GM12878 (cell line): Measurements from ENCODE around the gene NDUFA11. TPM values are rescaled to one million over a fixed set of nuclear protein-coding genes. Genes with fewer than 3 reads are reported as not detected.

Experiments used
- ATAC-seq: fragments of 200-7000 bp; cut with Tn5 transposase; 3 replicates; pipeline ENCODE4 v1.9.1; 2020; ENCODE audit warnings: mild to moderate bottlenecking, moderate library complexity
- BruUV-seq: library from RNA; stranded (reverse); fragments of 400-500 nt; replicated peaks from 2 replicates; lab custom pipeline; 2021; lab: Mats Ljungman, UMichigan
- CTCF ChIA-PET: fragments of 300-600 bp; sonication (Branson Sonifier 250); formaldehyde crosslinking; extraction: SDS; loops from one replicate; lab custom pipeline; 2021; ENCODE audit warnings: inconsistent platforms; lab: Yijun Ruan, JAX
- POLR2A ChIA-PET: fragments of 350-600 bp; formaldehyde crosslinking; extraction: SDS; loops from one replicate; lab custom pipeline; 2021; ENCODE audit warnings: inconsistent platforms; lab: Charles Lee
- RAD21 ChIA-PET: fragments of 300-600 bp; sonication (Branson Sonifier 250); formaldehyde crosslinking; loops from one replicate; lab custom pipeline; 2023; ENCODE audit warnings: antibody characterized with exemption; ENCODE audit not compliant: unreplicated experiment; lab: Charles Lee
- SMC1A ChIA-PET: fragments of 300-600 bp; sonication (Branson Sonifier 250); formaldehyde crosslinking; loops from one replicate; lab custom pipeline; 2023; ENCODE audit not compliant: unreplicated experiment, uncharacterized antibody; lab: Charles Lee
- DNase-seq: peaks from one replicate; pipeline ENCODE4 v3.0.0-alpha.2; 2011; ENCODE audit warnings: low read depth, low spot score
- FAIRE-seq: peaks from 3 replicates; lab custom pipeline; 2011; peaks lifted over from hg19 to GRCh38; lab: Jason Lieb, UNC
- H2AFZ ChIP-seq: 2 replicates; pipeline ENCODE4 v1.6.0; 2011; ENCODE audit warnings: low read depth, low read length, control low read depth; ENCODE audit not compliant: control insufficient read depth
- H3K27ac ChIP-seq: 2 replicates; pipeline ENCODE4 v1.5.1; 2011; ENCODE audit warnings: control low read depth; ENCODE audit not compliant: control insufficient read depth, insufficient read depth
- H3K27me3 ChIP-seq, 2 experiments: replicated peaks in 1 of 2; 2 replicates each; pipeline versions ENCODE4 v1.6.0 to v1.6.1; 2011; ENCODE audit warnings: low read length in 1 of 2; ENCODE audit not compliant: control insufficient read depth in 2 of 2, insufficient read depth in 2 of 2
- H3K36me3 ChIP-seq, 2 experiments: 2 replicates each; pipeline ENCODE4 v1.5.1; 2011; ENCODE audit warnings: low read length in 1 of 2; ENCODE audit not compliant: control insufficient read depth in 2 of 2, insufficient read depth in 2 of 2
- H3K4me1 ChIP-seq: 2 replicates; pipeline ENCODE4 v1.6.1; 2011; ENCODE audit warnings: mild to moderate bottlenecking, low read length, moderate library complexity, mixed read lengths; ENCODE audit not compliant: control insufficient read depth, insufficient read depth
- H3K4me2 ChIP-seq: 2 replicates; pipeline ENCODE4 v1.6.0; 2011; ENCODE audit warnings: control low read depth; ENCODE audit not compliant: control insufficient read depth, insufficient read depth
- H3K4me3 ChIP-seq: fragments of 200-600 bp; sonication (generic); 2 replicates; pipeline ENCODE4 v1.5.1; 2016
- H3K79me2 ChIP-seq: 2 replicates; pipeline ENCODE4 v1.6.0; 2011; ENCODE audit warnings: low read length; ENCODE audit not compliant: control insufficient read depth, insufficient read depth
- H3K9ac ChIP-seq: 2 replicates; pipeline ENCODE4 v1.8.0; 2011; ENCODE audit warnings: low read length, control low read depth, mixed read lengths; ENCODE audit not compliant: control insufficient read depth, insufficient read depth
- H3K9me3 ChIP-seq: replicated peaks from 3 replicates; pipeline ENCODE4 v1.5.1; 2011; ENCODE audit warnings: mild to moderate bottlenecking, low read length; ENCODE audit not compliant: control insufficient read depth, insufficient read depth
- H4K20me1 ChIP-seq: 2 replicates; pipeline ENCODE4 v1.6.0; 2011; ENCODE audit not compliant: control insufficient read depth, insufficient read depth
- BCLAF1 ChIP-seq: fragments of 450-650 bp; IDR thresholded peaks from 2 replicates; pipeline ENCODE4 v1.6.1; 2017; ENCODE audit warnings: antibody characterized with exemption, mild to moderate bottlenecking, moderate library complexity
- EGR1 ChIP-seq, 2 experiments: IDR thresholded peaks; 1 replicate in 1 of 2; 2 replicates in 1 of 2; pipeline ENCODE4 v1.6.1; 2011 to 2012; ENCODE audit warnings: low read depth in 2 of 2, low read length in 2 of 2, borderline replicate concordance in 1 of 2, mild to moderate bottlenecking in 1 of 2, moderate library complexity in 1 of 2
- EZH2 ChIP-seq: IDR thresholded peaks from 2 replicates; pipeline ENCODE4 v1.6.1; 2012; ENCODE audit warnings: low read depth, mild to moderate bottlenecking, control low read depth, inconsistent platforms, low read length, borderline replicate concordance; ENCODE audit not compliant: control insufficient read depth
- GATAD2B ChIP-seq: fragments of 450-650 bp; conservative IDR thresholded peaks from 2 replicates; pipeline ENCODE4 v1.6.1; 2017; ENCODE audit warnings: low read depth, mild to moderate bottlenecking, moderate library complexity
- KAT2A ChIP-seq: conservative IDR thresholded peaks from 2 replicates; pipeline ENCODE4 v1.6.1; 2011; ENCODE audit warnings: low read depth, low read length; ENCODE audit not compliant: control insufficient read depth
- MEF2A ChIP-seq: IDR thresholded peaks from 2 replicates; pipeline ENCODE4 v1.6.1; 2011; ENCODE audit warnings: low read depth, mild to moderate bottlenecking, low read length, moderate library complexity; ENCODE audit not compliant: insufficient read depth
- MTA2 ChIP-seq: fragments of 450-650 bp; IDR thresholded peaks from 2 replicates; pipeline ENCODE4 v1.6.1; 2016; ENCODE audit warnings: low read depth, mild to moderate bottlenecking, moderate library complexity
- NFXL1 ChIP-seq: fragments of 450-650 bp; IDR thresholded peaks from 2 replicates; pipeline ENCODE4 v1.6.1; 2017; ENCODE audit warnings: antibody characterized with exemption, mild to moderate bottlenecking, borderline replicate concordance
- NR2C2 ChIP-seq: IDR thresholded peaks from 2 replicates; pipeline ENCODE4 v1.6.1; 2011; ENCODE audit warnings: borderline replicate concordance, low read depth; ENCODE audit not compliant: control insufficient read depth, insufficient read length
- PAX5 ChIP-seq: IDR thresholded peaks from 2 replicates; pipeline ENCODE4 v1.6.1; 2011; ENCODE audit warnings: low read depth, low read length, borderline replicate concordance
- PML ChIP-seq: IDR thresholded peaks from 2 replicates; pipeline ENCODE4 v1.6.1; 2012; ENCODE audit warnings: low read length, inconsistent platforms
- RFX5 ChIP-seq: IDR thresholded peaks from 2 replicates; pipeline ENCODE4 v1.6.1; 2011; ENCODE audit warnings: low read depth, low read length, improper control_type of control experiment
- TBL1XR1 ChIP-seq: IDR thresholded peaks from 2 replicates; pipeline ENCODE4 v1.6.1; 2012; ENCODE audit warnings: low read depth, low read length, improper control_type of control experiment
- ZNF24 ChIP-seq: fragments of 450-650 bp; IDR thresholded peaks from 2 replicates; pipeline ENCODE4 v1.6.1; 2017; ENCODE audit warnings: antibody characterized with exemption, mild to moderate bottlenecking
- WGBS: methylation state at CpG from one replicate; pipeline ENCODE4 v1.1.6; 2016; ENCODE audit warnings: low lambda C conversion rate; ENCODE audit not compliant: insufficient replicate concordance, insufficient coverage; ENCODE audit errors: missing lambda C conversion rate; 5-methylcytosine and 5-hydroxymethylcytosine counted together
- in situ Hi-C: fragments of 300-500 bp; cut with MboI; formaldehyde crosslinking; loops from 9 replicates; pipeline ENCODE4 v1.14.3; 2018; ENCODE audit warnings: mixed read lengths
- intact Hi-C: fragments of 100-400 bp; cut with micrococcal nuclease; formaldehyde crosslinking; loops from one replicate; pipeline ENCODE4 v1.14.2; 2022; ENCODE audit not compliant: unreplicated experiment
- polyA plus RNA-seq, 11 experiments: library from polyadenylated mRNA; depleted of rRNA in 4 of 11; unstranded in 6 of 11; stranded (reverse) in 5 of 11; fragments of >200 nt; fragmentation: Nextera tagmentation in 4 of 11; fragmentation: Illumina TruSeq in 1 of 11; extraction: Ambion mirVana in 4 of 11; extraction: Trizol in 1 of 11; gene quantifications; 1 replicate in 1 of 11; 2 replicates in 10 of 11; pipeline versions ENCODE4 v1.2.1 to v1.2.3, GENCODE V29; 2011 to 2016; ENCODE audit warnings: inconsistent platforms in 2 of 11, missing spikeins in 2 of 11, low read depth in 1 of 11
- total RNA-seq, 4 experiments: library from RNA; depleted of rRNA in 3 of 4; stranded (reverse); fragments of >200 nt in 3 of 4; fragmentation: Illumina TruSeq in 1 of 4; extraction: Trizol in 1 of 4; gene quantifications; 2 replicates each; pipeline versions ENCODE4 v1.2.1 to v1.2.3, GENCODE V29; 2013 to 2021
- TF ChIP-seq, protein P1 (sequence below), 3 experiments: IDR thresholded peaks in 2 of 3; conservative IDR thresholded peaks in 1 of 3; 2 replicates each; pipeline ENCODE4 v1.5.1; 2011; ENCODE audit warnings: low read depth in 3 of 3, low read length in 3 of 3, mild to moderate bottlenecking in 3 of 3, control low read depth in 2 of 3, moderate library complexity in 2 of 3, inconsistent platforms in 1 of 3, mixed read lengths in 1 of 3; ENCODE audit not compliant: control insufficient read depth in 2 of 3, insufficient read depth in 1 of 3; ENCODE audit errors: extremely low read depth in 1 of 3

Gene NDUFA11
- total and polyA plus RNA-seq, 10 of the 15 experiments (the other 5 are each of a cell fraction or from before 2014, with no cell fraction given): 108 to 600 (median 289) TPM

- Histone ChIP-seq H3K4me3 (no peak overlapping the region), H3K79me2 (peaks cover 20% of the 10 kb centered on the region), H3K4me1 (peaks cover 2% of the 10 kb centered on the region), H3K27me3 (no peaks in the 10 kb centered on the region), H4K20me1 (peaks cover 6% of the 10 kb centered on the region), H3K9ac (no peak overlapping the region), H3K27ac (no peak overlapping the region), H3K9me3 (no peaks in the 10 kb centered on the region), H2AFZ (no peak overlapping the region), H3K4me2 (no peak overlapping the region), H3K36me3 (peaks cover 8 to 13% of the 10 kb centered on the region in 2 experiments; a peak in 3 of 4 replicates)
- CTCF ChIA-PET: no interaction called here
- SMC1A ChIA-PET: no interaction called here
- no TSS peak for BruUV-seq
- intact Hi-C loops (no loop called here), in situ Hi-C loops (no loop called here)
- no peak for FAIRE-seq
- WGBS: 90% methylated on average over 30 of the region's 30 CpGs
- RAD21 ChIA-PET: no interaction called here
- POLR2A ChIA-PET: no interaction called here
- no peak for ATAC-seq
- no peak for DNase-seq
- TF ChIP-seq PAX5 (no peak), EGR1 (IDR thresholded peaks at IDR 0.05; ENCODE audit: borderline replicate concordance in 1 of 2, low read depth in 2 of 2, low read length in 2 of 2) (no peak), RFX5 (no peak), MTA2 (no peak), GATAD2B (no peak), MEF2A (no peak), KAT2A (no peak), EZH2 (no peak), TBL1XR1 (no peak), BCLAF1 (no peak), NFXL1 (no peak), ZNF24 (no peak), NR2C2 (no peak), PML (no peak)
- TF ChIP-seq, protein P1, sequence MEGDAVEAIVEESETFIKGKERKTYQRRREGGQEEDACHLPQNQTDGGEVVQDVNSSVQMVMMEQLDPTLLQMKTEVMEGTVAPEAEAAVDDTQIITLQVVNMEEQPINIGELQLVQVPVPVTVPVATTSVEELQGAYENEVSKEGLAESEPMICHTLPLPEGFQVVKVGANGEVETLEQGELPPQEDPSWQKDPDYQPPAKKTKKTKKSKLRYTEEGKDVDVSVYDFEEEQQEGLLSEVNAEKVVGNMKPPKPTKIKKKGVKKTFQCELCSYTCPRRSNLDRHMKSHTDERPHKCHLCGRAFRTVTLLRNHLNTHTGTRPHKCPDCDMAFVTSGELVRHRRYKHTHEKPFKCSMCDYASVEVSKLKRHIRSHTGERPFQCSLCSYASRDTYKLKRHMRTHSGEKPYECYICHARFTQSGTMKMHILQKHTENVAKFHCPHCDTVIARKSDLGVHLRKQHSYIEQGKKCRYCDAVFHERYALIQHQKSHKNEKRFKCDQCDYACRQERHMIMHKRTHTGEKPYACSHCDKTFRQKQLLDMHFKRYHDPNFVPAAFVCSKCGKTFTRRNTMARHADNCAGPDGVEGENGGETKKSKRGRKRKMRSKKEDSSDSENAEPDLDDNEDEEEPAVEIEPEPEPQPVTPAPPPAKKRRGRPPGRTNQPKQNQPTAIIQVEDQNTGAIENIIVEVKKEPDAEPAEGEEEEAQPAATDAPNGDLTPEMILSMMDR (IDR thresholded peaks at IDR 0.05 in 2 of 3, conservative IDR thresholded peaks at IDR 0.05 in 1 of 3; ENCODE audit: control insufficient read depth in 2 of 3, extremely low read depth in 1 of 3, insufficient read depth in 1 of 3, low read depth in 3 of 3, low read length in 3 of 3): no peak
Measured at GRCh38 chr19:5897189-5897969, 6.2 kb downstream of the NDUFA11 start.
